Activated CD4-positive, alpha-beta T cell treated with anti-CD3 and anti-CD28 coated beads for 4 hours (primary cell): Measurements from ENCODE around the gene INPP4A.

Experiments
- DNase-seq, 2 donors: peaks; one replicate each; pipeline ENCODE4 v3.0.0-alpha.2; 2020

Gene INPP4A

DNA sequence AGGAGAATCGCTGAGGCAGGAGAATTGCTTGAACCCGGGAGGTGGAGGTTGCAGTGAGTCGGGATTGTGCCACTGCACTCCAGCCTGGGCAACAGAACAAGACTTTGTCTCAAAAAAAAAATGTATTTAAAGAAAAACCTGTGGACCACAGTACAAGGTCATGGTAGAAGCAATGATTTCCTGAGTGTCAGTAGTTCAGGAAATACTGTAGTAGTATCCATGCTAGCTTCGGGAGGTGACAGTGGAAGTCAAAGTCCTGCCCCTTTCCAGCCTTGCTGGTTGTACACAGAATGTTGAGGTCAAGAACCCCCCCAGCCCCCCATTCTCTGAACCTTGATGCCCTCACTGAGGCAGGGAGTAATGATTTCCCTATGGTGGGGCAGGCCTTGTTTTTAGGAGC, 56.6 kb downstream of the INPP4A start:
- no peak for DNase-seq

DNA sequence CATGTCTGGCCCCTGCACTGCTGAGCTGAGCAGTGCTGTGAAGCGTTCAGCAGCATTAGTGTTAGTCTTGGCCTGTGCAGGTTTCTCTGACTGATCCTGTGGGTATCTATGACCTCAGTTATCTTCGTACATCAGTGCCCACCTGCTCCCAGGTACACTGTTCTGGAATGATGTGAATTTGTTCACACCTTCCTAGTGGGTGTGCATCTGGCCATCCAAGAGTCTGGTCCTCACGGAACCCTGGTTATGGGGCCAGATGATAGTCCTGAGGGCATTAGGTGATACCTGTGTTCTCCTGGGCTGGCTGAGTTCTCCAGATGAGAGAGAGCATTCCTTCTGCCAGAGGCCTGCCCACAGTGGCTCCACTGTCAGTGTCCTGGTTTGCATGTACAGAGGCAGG, 57.2 kb downstream of the INPP4A start:
- DNase-seq: no peak

GRCh38 chr2:98502556-98503335, 58.1 kb downstream of the INPP4A start:
- DNase-seq: no peak

DNA sequence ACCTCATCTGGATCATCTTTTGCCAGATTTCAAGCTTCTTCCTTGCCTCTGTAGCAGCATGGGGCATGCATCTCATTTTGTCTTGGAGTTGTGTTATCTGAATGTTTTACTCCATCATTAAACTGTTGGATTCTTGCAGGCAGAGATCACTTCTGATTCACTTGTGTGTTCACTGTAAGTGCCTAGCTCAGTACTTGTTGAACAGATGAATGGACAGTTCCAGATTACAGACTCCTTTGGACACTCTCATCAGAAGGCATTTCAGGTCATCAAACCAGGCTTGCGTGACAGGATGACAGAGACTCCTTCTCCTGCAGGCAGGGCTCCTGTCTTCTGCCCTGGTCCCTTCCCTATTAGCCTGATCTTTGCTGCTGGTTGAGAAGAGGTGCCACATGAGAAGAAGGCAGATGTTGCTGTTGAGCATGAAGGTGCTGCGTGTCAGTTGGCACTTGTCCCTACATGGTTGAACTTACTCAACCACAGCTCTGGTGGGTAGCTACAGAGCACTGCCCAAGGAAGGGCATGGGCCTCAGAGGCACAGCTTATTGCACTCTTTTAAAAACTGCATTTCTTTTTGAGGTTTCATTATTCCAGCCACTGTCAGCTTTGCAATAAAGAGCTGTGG, 58.9 kb downstream of the INPP4A start:
- DNase-seq: no peak

DNA sequence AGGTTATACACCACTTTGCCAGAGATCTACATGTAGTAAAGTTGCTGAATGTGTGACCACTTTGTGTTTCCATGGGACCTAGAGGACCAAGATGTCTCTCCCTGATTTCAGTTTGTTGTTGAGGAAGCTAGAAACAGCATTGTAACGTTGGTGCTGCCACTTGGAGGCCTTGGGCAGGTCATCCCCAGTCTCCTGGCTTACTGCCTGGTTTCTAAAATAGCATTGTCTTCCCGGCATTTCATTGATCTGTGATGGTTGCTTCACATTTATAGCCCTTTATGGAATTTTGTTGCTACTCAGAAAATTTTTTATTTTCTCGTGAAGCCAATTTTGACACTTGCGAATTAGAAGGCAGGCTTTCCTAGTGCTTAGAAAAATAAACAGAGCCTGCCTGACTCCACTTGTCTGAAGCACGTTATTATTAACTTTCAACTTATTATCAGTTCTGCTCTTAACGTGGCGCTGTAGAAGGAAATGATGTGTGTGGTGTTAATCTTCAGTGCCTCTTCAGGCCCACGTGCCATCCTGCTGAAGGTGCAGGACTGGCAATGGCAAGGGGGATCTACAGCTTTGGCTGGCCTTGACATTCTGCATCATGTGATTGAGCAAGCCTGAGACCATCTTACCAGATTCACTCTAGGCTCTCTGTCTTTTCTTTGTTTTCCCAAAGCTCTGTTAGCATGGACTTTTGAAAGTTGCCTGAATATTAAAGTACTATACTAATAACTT, 59.9 kb downstream of the INPP4A start:
- DNase-seq: no peak

GRCh38 chr2:98505311-98505808, 60.7 kb downstream of the INPP4A start:
- DNase-seq: peak in 1 of 2 donors; percentile 16

DNA sequence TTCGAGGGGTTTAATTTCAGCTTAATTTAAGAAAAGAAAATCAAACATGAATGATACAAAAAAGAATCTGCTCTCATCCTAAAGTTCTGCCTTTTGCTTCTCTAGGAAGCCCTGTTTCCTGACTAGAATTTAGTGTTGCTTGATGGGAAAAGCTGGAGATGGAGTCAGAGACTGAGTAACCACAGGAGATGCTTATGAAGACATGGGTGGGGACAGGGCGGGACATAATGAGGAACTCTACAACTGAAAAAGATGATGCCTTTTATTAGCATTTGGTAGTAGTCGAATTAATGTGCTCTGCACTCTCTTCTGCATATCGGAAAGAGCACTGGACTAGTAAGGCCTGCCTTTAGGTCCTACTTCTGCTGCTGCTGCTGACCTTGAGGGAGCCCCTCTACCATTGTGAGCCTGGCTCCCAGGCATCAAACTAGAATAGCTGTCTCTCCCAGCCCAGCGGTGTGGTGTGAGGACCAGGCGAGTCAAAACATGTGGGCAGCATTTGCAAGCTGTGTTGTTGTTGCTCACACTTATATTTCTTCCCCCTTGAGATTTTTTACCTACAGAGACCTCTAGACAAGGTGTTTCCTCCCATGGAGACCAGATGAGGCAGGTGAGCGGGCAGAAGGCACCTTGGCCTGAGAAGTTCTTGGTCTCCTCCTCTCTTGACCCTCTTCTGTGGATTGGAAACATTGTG, 61.5 kb downstream of the INPP4A start:
- DNase-seq: no peak

DNA sequence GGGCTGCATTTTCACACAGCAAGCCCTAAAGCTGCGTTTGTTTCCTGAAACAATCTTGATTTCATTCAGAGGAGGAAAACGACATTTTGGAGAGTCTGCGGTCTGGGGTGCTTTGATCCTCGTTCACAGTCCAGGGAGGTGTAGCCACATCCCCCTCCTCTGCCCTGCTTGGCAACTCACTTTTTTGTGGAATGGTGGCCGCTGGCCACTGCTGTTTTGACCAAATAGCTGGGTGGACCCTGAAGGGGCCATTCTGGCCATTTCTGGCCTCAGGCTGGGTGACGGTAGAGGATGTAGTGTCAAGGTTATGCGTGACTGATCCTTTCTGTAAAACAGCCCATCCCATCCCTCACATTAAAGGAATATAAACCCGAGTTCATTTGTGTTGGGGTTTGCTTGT, 62.2 kb downstream of the INPP4A start:
- DNase-seq: no peak

DNA sequence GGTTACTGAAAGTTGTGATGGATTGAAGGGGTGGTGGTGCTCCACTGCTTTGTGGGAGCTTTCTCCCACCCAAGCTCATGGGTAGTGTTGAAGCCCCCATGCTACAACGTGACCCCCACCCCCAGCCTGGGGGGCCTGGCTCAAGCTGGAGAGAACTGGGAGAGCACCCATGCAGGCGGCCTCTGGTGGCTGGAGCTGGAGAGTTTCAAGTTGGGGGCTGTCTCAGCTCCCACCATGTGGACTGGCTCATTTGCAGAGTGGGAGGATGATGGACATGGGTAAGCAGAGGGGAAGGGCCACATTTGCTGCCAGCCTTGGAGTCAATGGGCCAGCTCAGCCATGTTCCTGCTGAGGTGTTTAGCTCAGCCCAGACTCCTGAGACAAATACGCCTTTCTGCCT, 62.8 kb downstream of the INPP4A start:
- DNase-seq: no peak

GRCh38 chr2:98507891-98508708, 63.4 kb downstream of the INPP4A start:
- no peak for DNase-seq

GRCh38 chr2:98508709-98509066, 64.0 kb downstream of the INPP4A start:
- DNase-seq: peak; percentile 28 to 78

- no peak for DNase-seq
These were observed 65.1 kb downstream of the INPP4A start for GRCh38 chr2:98509542-98510321.

DNA sequence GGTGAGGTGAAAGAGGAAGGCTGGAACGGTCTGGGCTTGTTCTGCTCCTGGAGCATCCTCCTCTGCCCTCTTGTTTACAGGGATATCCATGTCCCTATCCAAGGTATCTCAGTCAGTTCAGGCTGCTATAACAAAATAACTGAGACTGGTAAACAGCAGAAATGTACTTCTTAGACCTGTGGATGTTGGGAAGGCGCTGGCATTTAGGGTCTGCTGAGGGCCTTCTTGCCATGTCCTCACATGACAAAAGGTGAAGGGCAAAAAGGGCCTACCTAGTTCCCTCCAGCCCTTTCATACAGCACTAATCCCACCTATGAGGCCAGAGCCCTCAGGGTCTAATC, 65.6 kb downstream of the INPP4A start:
- DNase-seq: no peak

DNA sequence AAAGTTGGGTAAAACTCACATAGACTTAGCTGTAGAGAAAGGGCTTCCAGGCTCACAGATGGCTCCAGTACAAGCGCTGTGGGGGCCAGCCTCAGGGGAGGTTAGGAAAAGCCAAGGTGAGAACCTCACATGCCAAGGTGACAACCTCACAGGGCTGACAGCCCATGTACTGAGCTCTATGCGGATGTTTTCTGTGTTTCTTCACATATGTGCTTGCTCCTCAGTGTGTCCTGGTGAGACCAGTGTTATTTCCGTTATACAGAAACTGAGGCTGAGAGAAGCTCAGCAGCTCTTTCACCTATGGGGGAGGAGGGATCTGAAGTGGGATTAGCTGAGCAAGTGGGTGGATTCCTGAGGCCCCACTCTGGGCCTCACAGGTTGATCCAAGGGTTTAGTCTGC, 67.3 kb downstream of the INPP4A start:
- no peak for DNase-seq

DNA sequence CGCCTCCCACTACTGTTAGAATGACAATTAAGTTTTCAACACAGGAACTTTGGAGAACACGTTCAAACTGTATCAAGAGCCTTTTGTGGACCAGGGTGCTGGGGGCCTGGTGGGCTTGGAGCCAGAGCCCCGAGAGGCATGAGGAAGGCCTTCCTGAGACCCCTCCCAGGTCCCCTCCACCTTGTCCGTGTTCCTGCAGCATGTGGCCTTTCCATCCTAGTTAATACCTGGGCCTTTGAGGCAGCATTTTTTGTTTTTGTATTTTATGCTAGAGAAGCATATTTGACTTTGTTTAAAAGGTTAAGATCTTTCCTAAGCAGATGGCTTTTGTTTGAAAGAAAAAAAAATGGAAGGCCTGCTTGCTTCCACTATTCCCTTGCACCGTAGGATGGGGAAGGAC, 68.0 kb downstream of the INPP4A start:
- no peak for DNase-seq

GRCh38 chr2:98514096-98514639, 69.5 kb downstream of the INPP4A start:
- DNase-seq: no peak

DNA sequence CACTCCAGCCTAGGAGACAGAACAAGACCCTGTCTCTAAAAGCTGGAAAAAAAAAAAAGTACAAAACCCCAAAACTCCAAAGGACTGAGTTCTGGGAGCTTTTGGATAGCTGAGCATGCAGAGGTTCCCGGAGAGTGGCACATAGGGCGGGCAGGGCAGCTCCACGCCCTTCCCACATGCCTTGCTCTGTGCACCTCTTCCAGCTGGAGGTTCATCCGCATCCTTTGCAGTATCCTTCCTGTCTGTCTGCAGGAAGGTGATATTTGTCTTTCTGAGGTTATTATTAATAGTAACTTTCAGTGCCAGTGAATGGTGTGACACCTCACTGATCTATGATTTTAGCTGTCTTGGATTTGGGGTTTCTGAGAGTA, 70.2 kb downstream of the INPP4A start:
- no peak for DNase-seq

GRCh38 chr2:98515250-98515991, 70.8 kb downstream of the INPP4A start:
- DNase-seq: no peak

GRCh38 chr2:98516571-98516970, 71.9 kb downstream of the INPP4A start:
- no peak for DNase-seq

- no peak for DNase-seq
These were observed 73.0 kb downstream of the INPP4A start for GRCh38 chr2:98517636-98518035.

- DNase-seq: peak; percentile 54 to 62
These were observed 73.4 kb downstream of the INPP4A start for GRCh38 chr2:98518101-98518500.
